SK-N-SH treated with all-trans-retinoic acid at 6 μM for 48 hours (cell line): ENCODE data around the gene REC114.

Experiments used
- ATAC-seq: fragments of 200-7000 bp; cut with Tn5 transposase; 3 replicates; pipeline ENCODE4 v1.9.1; 2020; ENCODE audit warnings: mild to moderate bottlenecking, moderate library complexity
- ARNTL ChIP-seq: fragments of 450-650 bp; formaldehyde crosslinking; IDR thresholded peaks from 2 replicates; pipeline ENCODE4 v1.5.0; 2020; ENCODE audit warnings: low read depth, mild to moderate bottlenecking, moderate library complexity, borderline replicate concordance
- BACH2 ChIP-seq: fragments of 250-450 bp; sonication (Bioruptor Pico); IDR thresholded peaks from 2 replicates; pipeline ENCODE4 v1.9.0; 2021; ENCODE audit warnings: mild to moderate bottlenecking, borderline replicate concordance
- CSDC2 ChIP-seq: fragments of 250-450 bp; sonication (Bioruptor Pico); IDR thresholded peaks from 2 replicates; pipeline ENCODE4 v1.5.0; 2020; ENCODE audit warnings: mild to moderate bottlenecking, moderate library complexity
- CSRNP3 ChIP-seq: fragments of 250-450 bp; sonication (Bioruptor Pico); IDR thresholded peaks from 2 replicates; pipeline ENCODE4 v1.5.1; 2021; ENCODE audit warnings: mild to moderate bottlenecking, moderate library complexity
- ESRRG ChIP-seq: fragments of 250-450 bp; sonication (Bioruptor Pico); IDR thresholded peaks from 2 replicates; pipeline ENCODE4 v1.6.1; 2021; ENCODE audit warnings: mild to moderate bottlenecking
- GLIS3 ChIP-seq: fragments of 250-450 bp; sonication (Bioruptor Pico); IDR thresholded peaks from 2 replicates; pipeline ENCODE4 v1.5.0; 2020; ENCODE audit warnings: mild to moderate bottlenecking, moderate library complexity
- ISL1 ChIP-seq: fragments of 250-450 bp; sonication (Bioruptor Pico); IDR thresholded peaks from 2 replicates; pipeline ENCODE4 v2.1.2; 2022; ENCODE audit warnings: mild to moderate bottlenecking, moderate library complexity
- OSR1 ChIP-seq: fragments of 250-450 bp; sonication (Bioruptor Pico); IDR thresholded peaks from 2 replicates; pipeline ENCODE4 v1.8.0; 2022; ENCODE audit warnings: moderate library complexity, mild to moderate bottlenecking, inconsistent platforms
- PATZ1 ChIP-seq: fragments of 250-450 bp; sonication (Bioruptor Pico); IDR thresholded peaks from 2 replicates; pipeline ENCODE4 v1.8.0; 2020; ENCODE audit warnings: mild to moderate bottlenecking, moderate library complexity, borderline replicate concordance
- POU6F1 ChIP-seq: fragments of 250-450 bp; sonication (Bioruptor Pico); IDR thresholded peaks from 2 replicates; pipeline ENCODE4 v1.8.0; 2021; ENCODE audit warnings: low read depth, mild to moderate bottlenecking, moderate library complexity, borderline replicate concordance
- PPARA ChIP-seq: fragments of 250-450 bp; sonication (Bioruptor Pico); IDR thresholded peaks from 2 replicates; pipeline ENCODE4 v1.5.0; 2020; ENCODE audit warnings: mild to moderate bottlenecking, borderline replicate concordance
- SNAI2 ChIP-seq: fragments of 250-450 bp; sonication (Bioruptor Pico); IDR thresholded peaks from 2 replicates; pipeline ENCODE4 v1.5.0; 2020; ENCODE audit warnings: mild to moderate bottlenecking, moderate library complexity
- TCF4 ChIP-seq: fragments of 250-450 bp; sonication (Bioruptor Pico); IDR thresholded peaks from 2 replicates; pipeline ENCODE4 v1.8.0; 2021; ENCODE audit warnings: mild to moderate bottlenecking, moderate library complexity, borderline replicate concordance
- ZFP3 ChIP-seq: fragments of 250-450 bp; sonication (Bioruptor Pico); IDR thresholded peaks from 2 replicates; pipeline ENCODE4 v1.5.0; 2020; ENCODE audit warnings: mild to moderate bottlenecking, moderate library complexity
- ZFP30 ChIP-seq: fragments of 450-650 bp; formaldehyde crosslinking; IDR thresholded peaks from 2 replicates; pipeline ENCODE4 v1.5.0; 2022; ENCODE audit warnings: mild to moderate bottlenecking, moderate library complexity
- ZNF565 ChIP-seq: fragments of 450-650 bp; formaldehyde crosslinking; conservative IDR thresholded peaks from 2 replicates; pipeline ENCODE4 v1.5.0; 2020; ENCODE audit warnings: low read depth, mild to moderate bottlenecking, moderate library complexity
- ZNF70 ChIP-seq: fragments of 450-650 bp; formaldehyde crosslinking; IDR thresholded peaks from 2 replicates; pipeline ENCODE4 v1.5.0; 2020; ENCODE audit warnings: mild to moderate bottlenecking, moderate library complexity
- ZNF8 ChIP-seq: fragments of 450-650 bp; formaldehyde crosslinking; IDR thresholded peaks from 2 replicates; pipeline ENCODE4 v1.5.0; 2020; ENCODE audit warnings: mild to moderate bottlenecking, moderate library complexity
- TF ChIP-seq, protein P1 (sequence below): fragments of 250-450 bp; sonication (Bioruptor Pico); IDR thresholded peaks from 2 replicates; pipeline ENCODE4 v1.5.0; 2020; ENCODE audit warnings: mild to moderate bottlenecking, moderate library complexity
- TF ChIP-seq, protein P2 (sequence below): fragments of 250-450 bp; sonication (Bioruptor Pico); IDR thresholded peaks from 2 replicates; pipeline ENCODE4 v1.5.1; 2020; ENCODE audit warnings: low read depth, mild to moderate bottlenecking, moderate library complexity

The REC114 gene

DNA sequence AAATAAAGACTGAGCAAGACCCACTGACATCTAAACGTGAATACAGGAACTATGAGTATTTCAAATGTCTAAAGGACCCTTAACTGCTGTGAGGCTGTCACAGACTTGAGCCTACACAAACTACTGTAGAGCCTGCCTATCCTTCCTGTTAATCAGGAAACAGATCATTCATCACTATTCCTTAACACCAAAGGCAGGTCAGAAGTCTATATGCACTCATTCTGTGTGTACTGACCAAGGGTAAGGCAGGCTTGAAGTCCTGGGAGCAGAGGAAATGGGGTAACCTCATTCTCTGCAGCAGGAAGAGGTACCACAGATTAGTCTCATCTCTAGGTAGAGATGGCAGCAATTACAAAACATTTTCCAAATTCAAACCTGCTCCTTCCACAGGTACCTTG lies 159.5 kb downstream of the REC114 start:
- no peak; the same call in 2 of the 3 replicates for ATAC-seq
- no peak for TF ChIP-seq ESRRG (CRISPR knock-in tag)
- TF ChIP-seq BACH2 (CRISPR knock-in tag), result no peak
- no peak for TF ChIP-seq SNAI2 (CRISPR knock-in tag)
- no peak for TF ChIP-seq CSRNP3 (CRISPR knock-in tag)
- TF ChIP-seq ARNTL (CRISPR knock-in tag), result no peak
- no peak for TF ChIP-seq ISL1 (CRISPR knock-in tag)
- TF ChIP-seq OSR1 (CRISPR knock-in tag), result no peak
- no peak for TF ChIP-seq POU6F1 (CRISPR knock-in tag)
- no peak for TF ChIP-seq PATZ1 (CRISPR knock-in tag)
- no peak for TF ChIP-seq ZNF70 (CRISPR knock-in tag)
- TF ChIP-seq ZFP3 (CRISPR knock-in tag), result no peak
- TF ChIP-seq TCF4 (CRISPR knock-in tag), result no peak
- TF ChIP-seq, protein P1, sequence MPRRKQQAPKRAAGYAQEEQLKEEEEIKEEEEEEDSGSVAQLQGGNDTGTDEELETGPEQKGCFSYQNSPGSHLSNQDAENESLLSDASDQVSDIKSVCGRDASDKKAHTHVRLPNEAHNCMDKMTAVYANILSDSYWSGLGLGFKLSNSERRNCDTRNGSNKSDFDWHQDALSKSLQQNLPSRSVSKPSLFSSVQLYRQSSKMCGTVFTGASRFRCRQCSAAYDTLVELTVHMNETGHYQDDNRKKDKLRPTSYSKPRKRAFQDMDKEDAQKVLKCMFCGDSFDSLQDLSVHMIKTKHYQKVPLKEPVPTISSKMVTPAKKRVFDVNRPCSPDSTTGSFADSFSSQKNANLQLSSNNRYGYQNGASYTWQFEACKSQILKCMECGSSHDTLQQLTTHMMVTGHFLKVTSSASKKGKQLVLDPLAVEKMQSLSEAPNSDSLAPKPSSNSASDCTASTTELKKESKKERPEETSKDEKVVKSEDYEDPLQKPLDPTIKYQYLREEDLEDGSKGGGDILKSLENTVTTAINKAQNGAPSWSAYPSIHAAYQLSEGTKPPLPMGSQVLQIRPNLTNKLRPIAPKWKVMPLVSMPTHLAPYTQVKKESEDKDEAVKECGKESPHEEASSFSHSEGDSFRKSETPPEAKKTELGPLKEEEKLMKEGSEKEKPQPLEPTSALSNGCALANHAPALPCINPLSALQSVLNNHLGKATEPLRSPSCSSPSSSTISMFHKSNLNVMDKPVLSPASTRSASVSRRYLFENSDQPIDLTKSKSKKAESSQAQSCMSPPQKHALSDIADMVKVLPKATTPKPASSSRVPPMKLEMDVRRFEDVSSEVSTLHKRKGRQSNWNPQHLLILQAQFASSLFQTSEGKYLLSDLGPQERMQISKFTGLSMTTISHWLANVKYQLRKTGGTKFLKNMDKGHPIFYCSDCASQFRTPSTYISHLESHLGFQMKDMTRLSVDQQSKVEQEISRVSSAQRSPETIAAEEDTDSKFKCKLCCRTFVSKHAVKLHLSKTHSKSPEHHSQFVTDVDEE (CRISPR knock-in tag), result no peak
- no peak for TF ChIP-seq ZFP30
- TF ChIP-seq PPARA (CRISPR knock-in tag), result no peak
- TF ChIP-seq CSDC2, result no peak
- TF ChIP-seq GLIS3 (CRISPR knock-in tag), result no peak
- TF ChIP-seq, protein P2, sequence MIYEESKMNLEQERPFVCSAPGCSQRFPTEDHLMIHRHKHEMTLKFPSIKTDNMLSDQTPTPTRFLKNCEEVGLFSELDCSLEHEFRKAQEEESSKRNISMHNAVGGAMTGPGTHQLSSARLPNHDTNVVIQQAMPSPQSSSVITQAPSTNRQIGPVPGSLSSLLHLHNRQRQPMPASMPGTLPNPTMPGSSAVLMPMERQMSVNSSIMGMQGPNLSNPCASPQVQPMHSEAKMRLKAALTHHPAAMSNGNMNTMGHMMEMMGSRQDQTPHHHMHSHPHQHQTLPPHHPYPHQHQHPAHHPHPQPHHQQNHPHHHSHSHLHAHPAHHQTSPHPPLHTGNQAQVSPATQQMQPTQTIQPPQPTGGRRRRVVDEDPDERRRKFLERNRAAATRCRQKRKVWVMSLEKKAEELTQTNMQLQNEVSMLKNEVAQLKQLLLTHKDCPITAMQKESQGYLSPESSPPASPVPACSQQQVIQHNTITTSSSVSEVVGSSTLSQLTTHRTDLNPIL (CRISPR knock-in tag), result no peak
- no peak for TF ChIP-seq ZNF565

GRCh38 chr15:73602992-73603391 lies 160.0 kb downstream of the REC114 start:
- TF ChIP-seq CSDC2 (no peak), OSR1 (CRISPR knock-in tag) (no peak), ISL1 (CRISPR knock-in tag) (no peak), ZNF8 (CRISPR knock-in tag) (no peak), PATZ1 (CRISPR knock-in tag) (no peak)
- TF ChIP-seq, protein P2 (CRISPR knock-in tag), result no peak
- TF ChIP-seq, all 23 proteins: peak for 0
- ATAC-seq, result no peak
